Measurements from ENCODE around the gene SMG6. TPM values are rescaled to one million over a fixed set of nuclear protein-coding genes. Genes with fewer than 3 reads are reported as not detected.

SMG6 gene
- total and polyA plus RNA-seq, 8 donors, result 17.0 to 102 (median 24.4) TPM

DNA sequence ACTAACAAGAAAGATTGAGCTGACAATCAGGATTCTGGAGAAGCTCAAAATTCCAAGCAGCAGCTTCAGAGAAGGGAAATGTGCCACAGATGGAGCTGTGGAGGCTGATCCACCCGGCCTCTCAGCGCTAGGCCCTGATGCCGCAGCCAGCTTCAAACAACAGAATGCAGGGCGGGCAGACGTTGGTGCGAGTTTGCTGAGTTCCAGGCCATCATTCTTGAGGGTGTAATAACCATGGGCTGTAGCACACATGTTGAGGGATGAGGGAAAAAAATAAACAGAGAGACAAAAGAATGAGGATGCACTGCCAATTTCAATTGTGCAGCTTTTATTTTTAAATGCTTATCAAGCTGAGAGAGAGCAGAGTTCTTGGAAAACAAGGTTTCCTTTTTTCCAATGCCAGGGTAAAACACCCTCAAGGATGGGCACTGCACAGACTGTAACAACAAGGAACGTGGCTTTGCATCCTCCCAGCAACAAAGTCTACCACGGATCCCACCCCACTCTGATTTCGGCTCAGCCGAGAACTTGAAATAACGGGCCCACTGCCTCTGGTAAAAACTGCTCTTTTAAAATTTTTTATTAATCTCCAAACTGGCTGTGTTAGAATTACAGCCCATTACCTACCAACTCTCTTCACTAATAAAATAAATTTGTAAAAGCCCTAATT, 90.2 kb downstream of the SMG6 start:
- TF ChIP-seq, protein P1, sequence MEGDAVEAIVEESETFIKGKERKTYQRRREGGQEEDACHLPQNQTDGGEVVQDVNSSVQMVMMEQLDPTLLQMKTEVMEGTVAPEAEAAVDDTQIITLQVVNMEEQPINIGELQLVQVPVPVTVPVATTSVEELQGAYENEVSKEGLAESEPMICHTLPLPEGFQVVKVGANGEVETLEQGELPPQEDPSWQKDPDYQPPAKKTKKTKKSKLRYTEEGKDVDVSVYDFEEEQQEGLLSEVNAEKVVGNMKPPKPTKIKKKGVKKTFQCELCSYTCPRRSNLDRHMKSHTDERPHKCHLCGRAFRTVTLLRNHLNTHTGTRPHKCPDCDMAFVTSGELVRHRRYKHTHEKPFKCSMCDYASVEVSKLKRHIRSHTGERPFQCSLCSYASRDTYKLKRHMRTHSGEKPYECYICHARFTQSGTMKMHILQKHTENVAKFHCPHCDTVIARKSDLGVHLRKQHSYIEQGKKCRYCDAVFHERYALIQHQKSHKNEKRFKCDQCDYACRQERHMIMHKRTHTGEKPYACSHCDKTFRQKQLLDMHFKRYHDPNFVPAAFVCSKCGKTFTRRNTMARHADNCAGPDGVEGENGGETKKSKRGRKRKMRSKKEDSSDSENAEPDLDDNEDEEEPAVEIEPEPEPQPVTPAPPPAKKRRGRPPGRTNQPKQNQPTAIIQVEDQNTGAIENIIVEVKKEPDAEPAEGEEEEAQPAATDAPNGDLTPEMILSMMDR (IDR thresholded peaks at IDR 0.05), result no peak
- TF ChIP-seq POLR2AphosphoS5 (IDR thresholded peaks at IDR 0.05) (no peak), EP300 (IDR thresholded peaks at IDR 0.05) (no peak), POLR2A (IDR thresholded peaks at IDR 0.05) (no peak)
- Histone ChIP-seq H3K4me1 (peaks cover 19 to 54% (median 44%) of the 10 kb centered on the region in 4 donors), H3K36me3 (peaks cover 0 to 7% (median 2%) of the 10 kb centered on the region in 4 donors), H3K4me3 (no peak overlapping the region), H3K27me3 (no peaks in the 10 kb centered on the region), H3K27ac (peak overlapping the region; percentile 80 to 91 (median 88)), H3K9me3 (no peaks in the 10 kb centered on the region)
- WGBS, 5 donors, result 54 to 77% (median 74%) methylated on average over 11 of the region's 11 CpGs
- DNase-seq, result peak in 1 of 2 donors; percentile 53
- intact Hi-C loops (cut with DNase I; ENCODE audit: low total_unique reads), result no loop called here

DNA sequence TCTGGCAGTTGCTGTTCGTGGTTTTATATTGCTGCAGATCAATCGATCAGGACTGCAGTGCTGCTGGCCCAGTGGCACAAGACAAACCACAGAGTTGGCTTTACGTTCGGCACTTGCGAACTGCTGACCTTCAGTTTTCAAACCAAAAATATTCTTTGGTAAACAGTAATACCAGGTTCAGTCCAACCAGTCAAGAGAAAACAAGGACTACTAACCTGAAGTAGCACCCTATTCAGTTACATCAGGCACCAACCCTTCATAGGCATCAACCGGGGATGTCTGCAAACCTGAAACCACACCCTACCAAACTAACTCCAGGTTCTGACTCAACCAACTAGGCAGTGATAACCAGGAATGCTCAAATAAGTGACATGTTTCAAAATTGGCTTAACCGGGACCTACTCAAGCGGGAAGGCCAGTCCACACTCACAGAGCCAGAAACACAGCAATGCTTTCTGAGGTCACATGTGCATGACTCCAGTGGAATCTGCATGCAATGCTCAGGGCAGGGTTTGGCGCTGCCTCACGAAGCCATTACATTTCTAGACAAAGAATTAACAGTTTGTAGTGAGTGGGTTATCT, 91.1 kb downstream of the SMG6 start:
- no peaks in the 10 kb centered on the region for H3K9me3 ChIP-seq
- H3K4me1 ChIP-seq, result peaks cover 19 to 57% (median 47%) of the 10 kb centered on the region in 4 donors
- TF ChIP-seq EP300 (IDR thresholded peaks at IDR 0.05), result no peak
- TF ChIP-seq, protein P1 (IDR thresholded peaks at IDR 0.05), result no peak
- TF ChIP-seq POLR2AphosphoS5 (IDR thresholded peaks at IDR 0.05), result peak; percentile 12 to 83 (median 39)
- TF ChIP-seq POLR2A (IDR thresholded peaks at IDR 0.05), result no peak
- intact Hi-C loops (cut with DNase I; ENCODE audit: low total_unique reads), result no loop called here
- H3K27me3 ChIP-seq, result no peaks in the 10 kb centered on the region
- H3K4me3 ChIP-seq, result no peak overlapping the region
- DNase-seq, result peak in 1 of 2 donors; percentile 55
- 52 to 70% (median 68%) methylated on average over 10 of the region's 10 CpGs for WGBS, 5 donors
- peak overlapping the region; percentile 48 to 91 (median 88) for H3K27ac ChIP-seq
- H3K36me3 ChIP-seq, result peaks cover 0 to 7% (median 0%) of the 10 kb centered on the region in 4 donors

DNA sequence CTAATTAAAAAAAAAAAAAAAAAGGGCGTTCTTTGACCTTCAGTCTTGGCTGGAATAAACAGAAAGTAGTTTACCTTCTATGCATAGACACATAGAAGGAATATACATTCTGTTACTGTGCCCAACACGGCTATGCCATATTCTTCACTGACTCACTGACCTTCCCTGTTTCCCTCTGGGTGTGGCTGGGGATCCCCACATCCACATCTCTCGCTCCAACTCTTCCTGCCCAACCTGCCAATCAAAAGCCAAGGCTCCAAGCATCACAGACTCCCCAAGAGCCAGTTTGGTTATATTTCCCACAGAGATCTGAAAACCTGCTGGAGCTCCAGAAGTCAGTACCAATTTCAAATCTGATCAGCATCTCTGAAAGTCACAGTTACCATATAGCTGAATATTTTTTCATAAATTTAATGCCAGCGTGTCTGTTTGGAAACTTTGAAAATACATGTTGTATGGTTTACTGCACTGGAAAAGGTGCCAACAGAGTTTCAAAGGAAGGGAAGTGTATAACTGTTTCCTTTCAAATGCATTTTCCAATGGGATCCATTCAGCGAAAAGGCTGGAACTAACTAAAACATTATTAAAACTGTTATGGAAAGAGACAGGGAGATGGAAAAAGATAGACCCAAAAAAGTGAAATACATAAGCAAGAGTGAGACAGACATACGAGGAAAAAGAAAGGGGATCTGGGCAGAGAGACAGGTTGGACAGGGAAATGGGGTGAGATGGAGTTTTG, 91.8 kb downstream of the SMG6 start:
- no peak overlapping the region for H3K4me3 ChIP-seq
- 78 to 92% (median 87%) methylated on average over 6 of the region's 6 CpGs for WGBS, 5 donors

DNA sequence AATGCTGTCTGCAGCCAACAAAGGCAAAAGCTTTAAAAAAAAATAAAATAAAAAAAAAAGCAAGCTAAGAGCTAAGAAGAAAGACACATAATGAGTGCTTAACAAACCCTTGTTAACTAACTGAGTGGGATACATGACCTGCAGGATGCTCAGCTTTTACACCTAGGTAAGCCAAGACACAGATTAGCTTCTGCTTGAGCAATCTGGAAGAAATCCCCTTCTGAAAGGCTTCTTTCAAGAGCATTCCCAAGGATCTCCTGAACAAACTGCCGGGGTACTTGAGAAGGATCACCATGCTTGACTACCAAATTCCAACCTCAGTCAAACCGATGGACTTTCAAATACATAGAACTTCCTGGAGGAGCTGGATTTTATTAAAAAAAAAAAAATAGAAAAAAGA, 92.9 kb downstream of the SMG6 start:
- TF ChIP-seq POLR2AphosphoS5 (IDR thresholded peaks at IDR 0.05), result no peak
- TF ChIP-seq, protein P1 (IDR thresholded peaks at IDR 0.05), result no peak
- Histone ChIP-seq H3K27ac (peak overlapping the region in 2 of 5 donors; percentile 36 to 91), H3K36me3 (peaks cover 0 to 7% (median 0%) of the 10 kb centered on the region in 4 donors), H3K4me3 (no peak overlapping the region), H3K27me3 (no peaks in the 10 kb centered on the region), H3K9me3 (no peaks in the 10 kb centered on the region), H3K4me1 (peaks cover 19 to 53% (median 39%) of the 10 kb centered on the region in 4 donors)
- intact Hi-C loops (cut with DNase I; ENCODE audit: low total_unique reads), result no loop called here
- DNase-seq, result no peak
- 91 to 97% (median 92%) methylated on average over 2 of the region's 2 CpGs for WGBS, 5 donors

More for the DNA sequence above, 91.8 kb downstream of the SMG6 start:
- peaks cover 0 to 7% (median 0%) of the 10 kb centered on the region in 4 donors for H3K36me3 ChIP-seq
- no peak for DNase-seq
- H3K9me3 ChIP-seq, result no peaks in the 10 kb centered on the region
- TF ChIP-seq POLR2A (IDR thresholded peaks at IDR 0.05) (no peak), EP300 (IDR thresholded peaks at IDR 0.05) (no peak), POLR2AphosphoS5 (IDR thresholded peaks at IDR 0.05) (no peak)
- TF ChIP-seq, protein P1 (IDR thresholded peaks at IDR 0.05), result no peak
- peak overlapping the region; percentile 48 to 91 (median 88) for H3K27ac ChIP-seq
- H3K4me1 ChIP-seq, result peaks cover 19 to 61% (median 47%) of the 10 kb centered on the region in 4 donors
- intact Hi-C loops (cut with DNase I; ENCODE audit: low total_unique reads), result no loop called here
- H3K27me3 ChIP-seq, result no peaks in the 10 kb centered on the region
